Hepatocyte (in vitro differentiated cells): ENCODE measurements around the gene PDCD4.

ENCODE experiments used
- EZH2 ChIP-seq: fragments of 200-600 bp; sonication (generic); IDR thresholded peaks from 2 replicates; pipeline ENCODE4 v1.6.1; 2016; ENCODE audit warnings: antibody characterized with exemption, mild to moderate bottlenecking, borderline replicate concordance
- EZH2phosphoT487 ChIP-seq: fragments of 200-600 bp; sonication (generic); IDR thresholded peaks from one replicate; pipeline ENCODE4 v1.6.1; 2018; ENCODE audit warnings: antibody characterized with exemption, mild to moderate bottlenecking, low read depth, moderate library complexity; ENCODE audit not compliant: unreplicated experiment, severe bottlenecking
- TF ChIP-seq, protein P1 (sequence below): fragments of 200-600 bp; sonication (generic); IDR thresholded peaks from 2 replicates; pipeline ENCODE4 v1.5.1; 2016; ENCODE audit warnings: antibody characterized with exemption, mild to moderate bottlenecking; ENCODE audit not compliant: poor library complexity

DNA sequence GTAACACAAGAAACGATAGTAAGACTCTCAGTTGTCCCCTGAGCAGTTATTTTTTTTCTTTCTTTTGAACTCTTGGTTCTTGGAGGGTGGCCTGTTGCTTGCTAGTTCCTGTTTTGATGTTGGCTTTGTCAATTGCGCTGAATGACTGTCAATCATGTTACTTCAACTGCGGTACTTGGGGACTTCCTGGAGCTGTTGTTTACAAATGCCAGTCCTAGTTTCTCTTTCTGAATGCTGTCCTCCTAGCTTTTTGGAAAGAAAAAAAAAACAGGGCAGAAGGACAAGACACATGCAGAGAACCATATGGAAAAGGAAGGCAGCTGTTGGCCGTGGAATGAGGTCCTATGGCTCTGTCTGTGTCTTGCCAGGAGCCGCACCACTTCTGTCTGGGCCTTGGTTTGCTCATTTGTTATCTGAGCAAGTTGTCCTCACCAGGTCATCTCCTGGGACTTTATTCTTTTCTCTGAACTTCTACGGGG, 7.0 kb upstream of the PDCD4 start:
- TF ChIP-seq, protein P1, sequence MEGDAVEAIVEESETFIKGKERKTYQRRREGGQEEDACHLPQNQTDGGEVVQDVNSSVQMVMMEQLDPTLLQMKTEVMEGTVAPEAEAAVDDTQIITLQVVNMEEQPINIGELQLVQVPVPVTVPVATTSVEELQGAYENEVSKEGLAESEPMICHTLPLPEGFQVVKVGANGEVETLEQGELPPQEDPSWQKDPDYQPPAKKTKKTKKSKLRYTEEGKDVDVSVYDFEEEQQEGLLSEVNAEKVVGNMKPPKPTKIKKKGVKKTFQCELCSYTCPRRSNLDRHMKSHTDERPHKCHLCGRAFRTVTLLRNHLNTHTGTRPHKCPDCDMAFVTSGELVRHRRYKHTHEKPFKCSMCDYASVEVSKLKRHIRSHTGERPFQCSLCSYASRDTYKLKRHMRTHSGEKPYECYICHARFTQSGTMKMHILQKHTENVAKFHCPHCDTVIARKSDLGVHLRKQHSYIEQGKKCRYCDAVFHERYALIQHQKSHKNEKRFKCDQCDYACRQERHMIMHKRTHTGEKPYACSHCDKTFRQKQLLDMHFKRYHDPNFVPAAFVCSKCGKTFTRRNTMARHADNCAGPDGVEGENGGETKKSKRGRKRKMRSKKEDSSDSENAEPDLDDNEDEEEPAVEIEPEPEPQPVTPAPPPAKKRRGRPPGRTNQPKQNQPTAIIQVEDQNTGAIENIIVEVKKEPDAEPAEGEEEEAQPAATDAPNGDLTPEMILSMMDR: no peak
- TF ChIP-seq EZH2 (no peak), EZH2phosphoT487 (no peak)
